ENCODE measurements around the gene NIPBL. TPM values are rescaled to one million over a fixed set of nuclear protein-coding genes. Genes with fewer than 3 reads are reported as not detected.

Gene NIPBL
- total and polyA plus RNA-seq, 9 donors: 30.7 to 53.0 (median 42.3) TPM

DNA sequence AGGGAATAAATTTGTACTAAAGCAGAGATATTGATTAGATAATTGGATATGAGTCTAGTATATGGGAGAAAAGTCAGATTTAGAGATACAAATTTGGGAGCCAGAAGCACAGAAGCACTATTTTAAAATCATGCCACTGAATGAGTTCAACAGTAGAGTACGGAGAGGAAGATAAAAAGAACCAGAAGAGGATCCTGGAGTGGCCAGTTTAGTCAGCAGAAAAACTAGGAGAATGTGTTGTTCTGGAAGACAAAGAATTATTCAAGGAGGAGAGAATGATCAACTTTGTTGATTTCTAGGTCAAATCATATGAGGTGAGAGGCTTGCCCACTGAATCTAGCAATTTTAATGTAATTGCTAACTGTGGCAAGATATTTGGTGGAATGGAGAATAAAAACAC is 67.0 kb downstream of the NIPBL start:
- Histone ChIP-seq H3K9me3 (replicated peaks; ENCODE audit: control insufficient read depth, low read depth, low read length) (no peaks in the 10 kb centered on the region), H3K4me1 (ENCODE audit: control insufficient read depth, insufficient read depth, low read length) (no peaks in the 10 kb centered on the region), H3K36me3 (ENCODE audit: control insufficient read depth, insufficient read depth, low read length) (no peaks in the 10 kb centered on the region), H3K4me3 (ENCODE audit: low read length) (no peak overlapping the region), H3K27me3 (ENCODE audit: control insufficient read depth, insufficient read depth, low read length) (no peaks in the 10 kb centered on the region), H3K27ac (ENCODE audit: low read length) (no peak overlapping the region)
- no CpG with 5 or more reads among the region's 1 CpG for WGBS (ENCODE audit: insufficient coverage)
- DNase-seq: no peak

DNA sequence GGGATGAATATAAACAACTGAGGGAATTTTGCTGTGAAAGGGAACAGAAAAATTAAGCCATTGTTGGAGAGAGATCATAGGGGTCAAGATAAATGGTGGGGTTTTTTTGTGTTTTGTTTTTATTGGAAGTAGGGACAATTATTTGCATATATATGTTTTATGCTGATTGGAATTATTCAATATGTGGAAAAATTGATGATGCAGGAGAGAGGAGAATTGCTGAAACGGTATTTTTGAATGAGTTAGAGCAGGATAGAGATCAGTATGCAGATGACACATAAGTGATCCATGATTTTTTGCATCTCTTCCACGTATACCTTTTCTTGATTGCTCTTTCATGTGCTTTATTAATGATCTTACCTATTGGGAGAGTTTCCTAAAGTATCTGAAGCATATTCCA is 67.5 kb downstream of the NIPBL start:
- DNase-seq: no peak
- Histone ChIP-seq H3K27me3 (ENCODE audit: control insufficient read depth, insufficient read depth, low read length) (no peaks in the 10 kb centered on the region), H3K4me3 (ENCODE audit: low read length) (no peak overlapping the region), H3K36me3 (ENCODE audit: control insufficient read depth, insufficient read depth, low read length) (no peaks in the 10 kb centered on the region), H3K27ac (ENCODE audit: low read length) (no peak overlapping the region), H3K4me1 (ENCODE audit: control insufficient read depth, insufficient read depth, low read length) (no peaks in the 10 kb centered on the region), H3K9me3 (replicated peaks; ENCODE audit: control insufficient read depth, low read depth, low read length) (no peaks in the 10 kb centered on the region)
- WGBS (ENCODE audit: insufficient coverage): 80% methylated on average over 1 of the region's 2 CpGs

DNA sequence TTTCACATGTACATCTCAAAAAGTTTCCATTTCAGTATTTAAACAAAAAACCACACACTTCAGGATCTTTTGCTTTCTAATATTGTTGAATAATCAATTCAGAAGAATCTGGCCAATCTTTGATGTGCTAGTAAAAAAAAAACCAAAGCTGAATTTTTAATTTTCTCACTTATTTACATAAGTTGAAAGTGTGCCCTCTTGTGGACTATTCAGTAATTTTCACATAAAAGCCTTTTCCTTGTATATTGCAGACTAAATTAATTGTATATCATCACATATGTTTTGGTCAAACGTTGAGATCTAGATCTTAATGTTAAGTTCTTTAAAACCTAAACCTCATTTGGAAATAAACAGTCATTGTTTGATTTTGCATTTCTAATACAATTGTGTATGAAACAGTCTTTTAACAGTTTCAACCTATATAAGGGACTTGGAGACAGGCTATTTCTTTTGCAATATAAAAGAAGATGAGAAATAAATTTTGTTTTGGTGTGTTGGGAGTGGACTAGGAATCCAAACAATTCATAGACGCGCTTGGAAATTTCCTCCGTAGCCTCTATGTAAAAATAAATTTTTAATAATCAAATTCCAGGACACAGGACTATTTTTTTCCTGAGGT is 68.1 kb downstream of the NIPBL start:
- no peaks in the 10 kb centered on the region for H3K4me1 ChIP-seq (ENCODE audit: control insufficient read depth, insufficient read depth, low read length)
- no peaks in the 10 kb centered on the region for H3K27me3 ChIP-seq (ENCODE audit: control insufficient read depth, insufficient read depth, low read length)
- no peaks in the 10 kb centered on the region for H3K9me3 ChIP-seq (replicated peaks; ENCODE audit: control insufficient read depth, low read depth, low read length)
- DNase-seq: peak; percentile 73
- WGBS (ENCODE audit: insufficient coverage): no CpG with 5 or more reads among the region's 4 CpGs
- no peak overlapping the region for H3K4me3 ChIP-seq (ENCODE audit: low read length)
- H3K27ac ChIP-seq (ENCODE audit: low read length): no peak overlapping the region
- H3K36me3 ChIP-seq (ENCODE audit: control insufficient read depth, insufficient read depth, low read length): no peaks in the 10 kb centered on the region

DNA sequence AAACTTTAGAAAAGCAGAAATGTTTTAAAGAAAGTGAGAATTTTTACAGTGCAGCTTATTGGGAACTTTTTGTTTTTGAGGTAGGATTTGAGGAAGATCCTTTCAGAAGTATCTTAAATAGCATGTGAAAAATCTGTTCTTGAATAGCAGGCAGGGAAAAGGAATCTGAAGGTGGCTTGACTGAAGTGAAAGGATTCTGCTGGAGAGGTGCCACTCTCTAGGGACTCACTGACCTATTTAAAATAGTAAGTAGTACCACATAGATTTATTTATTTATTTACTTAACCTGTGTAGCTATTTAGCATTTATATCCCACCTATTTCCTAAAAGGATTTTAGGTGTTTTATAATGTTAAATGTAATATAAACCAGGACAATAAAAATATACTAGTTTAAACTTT is 69.1 kb downstream of the NIPBL start:
- no peak overlapping the region for H3K27ac ChIP-seq (ENCODE audit: low read length)
- H3K27me3 ChIP-seq (ENCODE audit: control insufficient read depth, insufficient read depth, low read length): no peaks in the 10 kb centered on the region
- H3K36me3 ChIP-seq (ENCODE audit: control insufficient read depth, insufficient read depth, low read length): no peaks in the 10 kb centered on the region
- no peak overlapping the region for H3K4me3 ChIP-seq (ENCODE audit: low read length)
- H3K4me1 ChIP-seq (ENCODE audit: control insufficient read depth, insufficient read depth, low read length): no peaks in the 10 kb centered on the region
- DNase-seq: no peak
- H3K9me3 ChIP-seq (replicated peaks; ENCODE audit: control insufficient read depth, low read depth, low read length): no peaks in the 10 kb centered on the region

DNA sequence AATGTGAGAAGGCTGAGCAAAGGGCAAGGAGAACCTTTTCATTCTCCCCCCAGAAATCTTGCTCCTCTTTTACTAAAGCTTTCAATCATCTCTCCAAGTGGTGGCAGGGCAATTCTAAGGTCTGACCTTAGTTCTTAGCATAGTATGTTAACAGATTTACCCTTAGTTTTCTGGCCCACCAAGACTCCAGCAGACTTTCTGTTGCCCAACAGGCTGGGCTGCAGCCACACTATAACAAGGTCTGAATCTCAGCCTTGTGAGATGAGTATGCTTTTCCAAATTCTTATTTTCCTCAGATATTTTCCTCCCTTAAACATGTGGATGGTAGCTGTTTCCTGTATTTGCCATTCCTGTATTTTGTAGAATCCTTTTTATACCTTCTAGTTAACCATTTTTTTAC is 69.5 kb downstream of the NIPBL start:
- H3K36me3 ChIP-seq (ENCODE audit: control insufficient read depth, insufficient read depth, low read length): no peaks in the 10 kb centered on the region
- H3K4me3 ChIP-seq (ENCODE audit: low read length): no peak overlapping the region
- no peaks in the 10 kb centered on the region for H3K4me1 ChIP-seq (ENCODE audit: control insufficient read depth, insufficient read depth, low read length)
- no peak for DNase-seq
- H3K9me3 ChIP-seq (replicated peaks; ENCODE audit: control insufficient read depth, low read depth, low read length): no peaks in the 10 kb centered on the region
- no peak overlapping the region for H3K27ac ChIP-seq (ENCODE audit: low read length)
- no peaks in the 10 kb centered on the region for H3K27me3 ChIP-seq (ENCODE audit: control insufficient read depth, insufficient read depth, low read length)

DNA sequence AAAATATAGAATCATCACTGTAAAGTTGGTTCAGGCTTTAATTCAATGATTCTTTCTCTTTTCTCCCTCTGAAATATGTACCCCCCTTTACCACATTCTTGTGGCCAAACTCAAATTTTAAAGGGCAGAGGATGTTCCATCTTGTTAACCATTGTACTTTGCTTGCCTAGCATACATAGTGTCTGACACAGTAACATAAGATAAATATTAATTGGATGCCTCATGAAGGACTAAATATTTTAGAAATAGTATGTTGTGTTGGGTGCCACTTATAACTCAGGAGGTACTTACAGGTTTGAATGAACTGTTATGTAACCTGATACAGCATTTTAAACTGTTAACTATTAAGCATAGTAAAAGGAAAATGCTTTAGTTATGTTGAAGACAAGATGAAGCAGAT is 71.5 kb downstream of the NIPBL start:
- no peaks in the 10 kb centered on the region for H3K36me3 ChIP-seq (ENCODE audit: control insufficient read depth, insufficient read depth, low read length)
- no peak overlapping the region for H3K4me3 ChIP-seq (ENCODE audit: low read length)
- no peaks in the 10 kb centered on the region for H3K9me3 ChIP-seq (replicated peaks; ENCODE audit: control insufficient read depth, low read depth, low read length)
- no peaks in the 10 kb centered on the region for H3K4me1 ChIP-seq (ENCODE audit: control insufficient read depth, insufficient read depth, low read length)
- DNase-seq: no peak
- H3K27ac ChIP-seq (ENCODE audit: low read length): no peak overlapping the region
- no peaks in the 10 kb centered on the region for H3K27me3 ChIP-seq (ENCODE audit: control insufficient read depth, insufficient read depth, low read length)

DNA sequence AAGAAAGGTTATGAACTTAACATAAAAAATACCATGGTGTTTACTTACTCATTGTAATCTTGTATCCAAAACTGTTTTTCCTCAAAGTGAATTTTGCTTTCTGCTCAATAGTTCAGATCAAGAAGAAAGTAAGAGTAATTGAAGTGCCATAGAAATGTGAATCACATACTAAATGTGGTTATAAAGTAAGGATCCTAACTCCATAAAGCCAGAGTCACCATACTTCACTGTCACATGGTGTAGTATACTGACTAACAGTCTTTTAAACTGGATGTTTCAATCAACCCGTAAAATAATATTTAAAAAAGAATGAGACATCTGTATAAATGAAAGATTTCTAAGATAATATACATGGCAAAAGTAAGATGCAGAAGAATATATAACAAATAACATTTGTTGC is 72.1 kb downstream of the NIPBL start:
- no peak for DNase-seq
- H3K4me3 ChIP-seq (ENCODE audit: low read length): no peak overlapping the region
- H3K27ac ChIP-seq (ENCODE audit: low read length): no peak overlapping the region
- no peaks in the 10 kb centered on the region for H3K9me3 ChIP-seq (replicated peaks; ENCODE audit: control insufficient read depth, low read depth, low read length)
- no CpG with 5 or more reads among the region's 1 CpG for WGBS (ENCODE audit: insufficient coverage)
- no peaks in the 10 kb centered on the region for H3K36me3 ChIP-seq (ENCODE audit: control insufficient read depth, insufficient read depth, low read length)
- no peaks in the 10 kb centered on the region for H3K4me1 ChIP-seq (ENCODE audit: control insufficient read depth, insufficient read depth, low read length)
- H3K27me3 ChIP-seq (ENCODE audit: control insufficient read depth, insufficient read depth, low read length): no peaks in the 10 kb centered on the region

DNA sequence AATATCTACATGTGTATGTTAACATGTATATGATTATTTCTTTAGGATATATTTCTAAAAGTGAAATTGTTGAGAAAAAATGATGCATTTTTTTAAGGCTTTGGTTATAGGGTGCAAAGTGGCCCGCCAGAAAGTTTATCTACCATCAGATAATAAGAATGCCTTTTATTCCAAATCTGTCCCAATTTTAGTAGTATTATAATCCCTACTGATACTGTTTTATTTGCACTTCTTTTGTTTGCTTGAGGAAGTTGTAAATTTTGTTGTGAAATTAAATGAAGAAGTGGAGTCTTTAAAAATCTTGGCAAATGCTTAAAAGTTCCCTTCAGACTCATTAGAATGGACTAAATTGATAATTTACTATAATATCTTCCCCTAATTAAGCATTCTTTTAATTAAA is 73.0 kb downstream of the NIPBL start:
- Histone ChIP-seq H3K27me3 (ENCODE audit: control insufficient read depth, insufficient read depth, low read length) (no peaks in the 10 kb centered on the region), H3K36me3 (ENCODE audit: control insufficient read depth, insufficient read depth, low read length) (no peaks in the 10 kb centered on the region), H3K4me3 (ENCODE audit: low read length) (no peak overlapping the region), H3K4me1 (ENCODE audit: control insufficient read depth, insufficient read depth, low read length) (no peaks in the 10 kb centered on the region), H3K9me3 (replicated peaks; ENCODE audit: control insufficient read depth, low read depth, low read length) (no peaks in the 10 kb centered on the region), H3K27ac (ENCODE audit: low read length) (no peak overlapping the region)
- no peak for DNase-seq
- WGBS (ENCODE audit: insufficient coverage): no CpG with 5 or more reads among the region's 1 CpG

DNA sequence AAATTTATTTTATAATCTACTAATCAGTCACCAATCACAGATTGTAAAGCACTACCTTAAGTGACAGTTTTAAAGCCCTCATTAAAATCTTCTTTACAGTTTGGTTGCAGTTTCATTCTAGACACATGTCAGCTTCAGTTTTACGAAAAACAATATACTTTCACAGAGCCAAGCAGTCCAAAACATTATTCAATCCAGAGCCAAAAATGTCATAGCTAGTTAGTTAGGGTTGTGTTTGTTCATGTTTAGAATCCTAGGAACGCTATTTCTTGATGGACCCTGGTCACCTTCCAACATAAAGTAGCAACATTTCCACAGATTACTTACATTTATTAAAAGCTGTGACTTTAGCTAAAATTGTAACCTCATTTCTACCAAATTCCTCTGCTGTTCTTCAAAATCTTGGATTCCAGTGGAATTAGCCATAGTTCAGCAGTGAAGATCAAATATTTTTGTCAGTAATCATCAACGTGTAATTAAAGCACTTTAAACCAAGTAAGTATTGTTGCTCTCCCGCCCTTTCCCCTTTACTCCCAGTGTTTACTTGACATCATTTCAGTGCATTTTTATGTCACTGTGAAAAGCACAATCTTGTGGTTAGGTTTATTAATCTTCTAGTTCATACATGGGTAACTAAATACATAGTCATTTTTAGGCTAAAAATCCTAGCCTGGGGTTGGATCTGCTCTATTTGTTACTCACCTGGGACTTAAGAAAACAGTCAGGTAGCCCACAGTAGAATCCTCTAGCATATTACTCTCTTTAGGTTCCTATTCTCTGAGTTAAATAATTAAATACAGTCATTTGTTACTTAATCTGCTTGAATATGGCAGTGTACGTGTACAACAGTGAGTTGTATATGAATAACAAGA is 74.3 kb downstream of the NIPBL start:
- no peaks in the 10 kb centered on the region for H3K4me1 ChIP-seq (ENCODE audit: control insufficient read depth, insufficient read depth, low read length)
- H3K36me3 ChIP-seq (ENCODE audit: control insufficient read depth, insufficient read depth, low read length): peaks cover 3% of the 10 kb centered on the region
- no peak overlapping the region for H3K4me3 ChIP-seq (ENCODE audit: low read length)
- no peaks in the 10 kb centered on the region for H3K9me3 ChIP-seq (replicated peaks; ENCODE audit: control insufficient read depth, low read depth, low read length)
- H3K27me3 ChIP-seq (ENCODE audit: control insufficient read depth, insufficient read depth, low read length): no peaks in the 10 kb centered on the region
- WGBS (ENCODE audit: insufficient coverage): no CpG with 5 or more reads among the region's 5 CpGs
- DNase-seq: peak; percentile 9
- no peak overlapping the region for H3K27ac ChIP-seq (ENCODE audit: low read length)

DNA sequence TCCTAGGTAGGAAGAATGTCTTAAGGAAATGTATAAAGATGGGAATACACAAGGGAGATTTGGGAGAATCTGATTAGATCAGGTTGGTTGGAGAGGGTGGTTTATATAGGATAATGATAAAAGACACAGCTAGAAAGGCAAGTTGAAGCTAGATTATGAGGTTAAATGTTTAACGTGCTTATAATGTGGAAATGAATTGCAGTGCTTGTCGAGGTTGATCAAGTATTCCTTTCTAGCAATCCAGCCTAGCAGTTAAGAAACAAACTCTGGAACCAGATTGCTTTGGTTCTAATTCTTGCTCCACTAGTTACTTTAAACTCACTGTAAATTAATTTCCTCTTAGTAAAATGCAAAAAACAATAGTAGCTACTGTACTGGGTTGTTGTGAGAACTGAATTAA is 76.5 kb downstream of the NIPBL start:
- no peak overlapping the region for H3K4me3 ChIP-seq (ENCODE audit: low read length)
- H3K4me1 ChIP-seq (ENCODE audit: control insufficient read depth, insufficient read depth, low read length): no peaks in the 10 kb centered on the region
- H3K27ac ChIP-seq (ENCODE audit: low read length): no peak overlapping the region
- peaks cover 3% of the 10 kb centered on the region for H3K36me3 ChIP-seq (ENCODE audit: control insufficient read depth, insufficient read depth, low read length)
- no peaks in the 10 kb centered on the region for H3K27me3 ChIP-seq (ENCODE audit: control insufficient read depth, insufficient read depth, low read length)
- DNase-seq: no peak
- 50% methylated on average over 1 of the region's 2 CpGs for WGBS (ENCODE audit: insufficient coverage)
- H3K9me3 ChIP-seq (replicated peaks; ENCODE audit: control insufficient read depth, low read depth, low read length): no peaks in the 10 kb centered on the region

All from muscle of leg (tissue), 11 donors.